ENCODE measurements around the gene KIAA1328.

Gene KIAA1328

DNA sequence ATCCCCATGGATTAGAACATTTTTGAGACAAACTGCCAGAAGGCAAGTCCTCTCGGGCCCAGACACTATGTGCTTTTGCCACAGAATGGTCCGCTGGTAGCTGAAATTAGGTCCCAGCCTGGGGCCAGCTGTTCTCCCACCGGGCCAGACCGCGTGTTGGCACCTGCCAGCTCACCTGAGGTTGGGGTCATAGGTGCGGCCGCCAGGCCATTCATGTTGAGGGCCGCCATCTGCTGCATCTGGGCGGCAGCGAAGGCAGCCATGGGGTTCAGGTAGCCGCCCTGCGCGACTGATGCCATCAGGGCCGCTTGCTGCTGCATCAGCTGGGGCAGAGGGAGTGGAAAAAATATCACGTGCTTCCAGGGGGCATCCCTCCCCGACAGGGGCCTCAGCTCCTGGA lies 443.9 kb downstream of the KIAA1328 start:
- in situ Hi-C loops (cut with MboI; ENCODE audit: low sequenced_read_pairs) = no loop called here

DNA sequence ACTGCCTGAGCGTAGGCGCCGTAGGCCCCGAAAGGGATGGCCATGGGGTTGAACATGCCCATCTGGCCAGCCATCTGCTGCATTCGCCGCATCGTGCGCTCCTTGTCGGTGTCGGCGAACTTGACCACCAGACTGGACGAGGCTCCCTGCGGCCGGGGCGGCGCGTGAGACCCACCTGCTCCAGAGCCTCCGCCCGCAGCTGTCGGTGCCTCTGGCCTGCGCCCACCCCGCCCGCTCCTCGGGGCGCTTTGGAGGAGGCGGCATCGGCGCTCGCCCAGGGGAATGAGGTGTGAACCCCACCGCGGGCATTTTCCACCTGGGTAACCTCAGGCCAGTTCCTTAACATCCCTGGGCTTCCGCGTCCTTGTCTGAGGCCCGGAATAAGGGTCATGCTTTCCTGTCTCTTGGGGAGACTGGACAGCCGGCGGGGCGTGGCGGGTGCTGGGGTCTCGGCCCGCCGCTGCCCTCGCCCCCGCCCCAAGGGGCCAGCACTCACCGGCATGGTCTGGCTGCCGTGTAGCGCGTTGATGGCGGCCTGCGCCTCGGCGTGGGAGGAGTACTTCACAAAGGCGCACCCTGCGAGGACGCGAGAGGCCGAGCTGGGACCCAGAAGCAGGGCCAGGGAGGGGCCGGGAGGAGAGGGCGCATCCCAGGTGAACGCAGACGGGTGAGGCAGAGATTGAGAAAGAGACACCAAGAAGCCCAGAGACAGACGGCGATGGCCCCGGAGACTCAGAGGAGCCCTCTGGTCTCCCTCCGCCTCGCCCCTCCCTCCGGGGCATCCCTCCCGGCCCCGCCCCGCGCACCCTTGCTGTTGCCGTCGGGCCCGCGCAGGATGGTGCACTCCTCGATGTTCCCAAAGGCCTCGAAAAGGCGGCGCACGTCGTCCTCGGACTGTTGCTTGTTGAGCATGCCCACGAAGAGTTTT lies 445.6 kb downstream of the KIAA1328 start:
- in situ Hi-C loops (cut with MboI; ENCODE audit: low sequenced_read_pairs) = no loop called here

DNA sequence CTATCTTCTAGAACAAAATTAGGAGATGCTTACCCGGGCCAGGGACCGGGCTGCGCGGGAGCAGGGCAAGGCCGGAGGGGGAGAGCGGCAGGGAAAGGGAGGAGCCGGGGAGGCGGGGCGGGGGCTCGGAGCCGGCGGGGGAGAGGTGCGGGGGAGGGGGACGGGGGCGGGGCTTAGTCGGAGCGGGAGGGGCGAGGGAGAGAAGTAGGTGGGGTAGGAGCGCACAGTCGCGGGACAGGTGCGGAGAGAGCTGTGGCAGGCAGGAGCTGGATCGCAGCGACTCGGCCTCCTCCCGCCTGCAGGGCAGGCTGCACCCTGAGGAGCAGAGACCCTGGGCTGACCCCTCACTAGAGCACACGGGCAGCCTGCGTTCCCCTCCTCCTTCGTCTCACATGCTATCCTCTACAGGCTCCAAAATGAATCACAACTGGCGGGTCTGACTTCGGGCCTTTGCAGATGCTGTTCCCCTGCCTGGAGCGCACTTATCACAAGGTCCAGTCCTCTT lies 446.4 kb downstream of the KIAA1328 start:
- in situ Hi-C loops (cut with MboI; ENCODE audit: low sequenced_read_pairs) = no loop called here

DNA sequence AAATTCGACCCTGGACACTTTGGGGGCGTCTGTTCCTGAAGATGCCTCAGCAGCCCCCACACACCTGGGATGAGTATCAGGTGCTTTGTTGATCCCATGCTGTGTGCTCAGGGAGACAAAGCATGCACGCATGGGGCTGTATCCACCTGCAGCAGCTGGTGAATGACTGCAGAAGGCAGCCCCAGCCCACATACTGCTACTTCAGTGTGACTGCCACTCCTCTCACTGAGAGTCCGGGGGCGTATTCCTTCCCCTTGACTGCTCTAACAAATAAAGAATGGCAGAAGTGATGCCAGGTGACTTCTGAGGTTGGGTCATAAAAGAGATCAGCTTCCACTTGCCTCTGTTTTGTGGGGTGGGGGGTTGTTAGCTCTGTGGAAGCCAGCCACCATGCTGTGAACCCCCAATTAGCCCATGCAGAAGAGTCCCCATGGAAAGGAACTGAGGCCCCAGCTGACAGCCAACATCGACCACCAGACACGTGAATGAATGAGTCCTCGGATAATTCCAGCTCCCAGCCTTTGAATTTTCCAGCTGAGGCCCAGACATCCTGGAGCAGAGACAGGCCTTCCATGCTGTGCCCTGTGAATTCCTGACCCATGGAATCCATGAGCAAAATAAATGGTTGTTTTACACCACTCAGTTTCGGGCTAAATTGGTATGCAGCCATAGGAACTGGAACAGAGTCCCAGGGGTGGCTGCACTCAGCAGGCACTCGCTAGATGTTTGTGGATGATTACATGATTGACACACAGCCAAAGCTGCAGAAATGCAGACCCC lies 447.4 kb downstream of the KIAA1328 start:
- in situ Hi-C loops (cut with MboI; ENCODE audit: low sequenced_read_pairs) = no loop called here

DNA sequence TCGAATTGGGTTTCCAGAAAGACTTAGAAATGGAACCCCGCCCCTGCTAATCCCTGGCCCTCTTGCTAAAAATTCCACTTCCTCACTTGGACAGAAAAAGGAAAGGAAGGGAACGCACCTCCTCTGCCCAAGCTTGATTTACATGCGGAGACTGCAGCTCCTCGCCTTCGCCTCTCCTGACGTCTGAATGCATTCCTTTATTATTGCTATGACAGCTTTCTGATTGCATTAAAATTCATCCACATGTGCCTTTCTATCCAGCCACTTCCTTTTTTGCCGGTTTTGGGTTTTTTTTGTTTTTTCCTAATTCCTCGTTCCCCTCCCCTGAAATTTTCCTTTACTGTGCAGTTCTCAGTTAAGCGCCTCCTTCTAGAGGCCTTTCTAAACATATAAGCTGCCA lies 448.9 kb downstream of the KIAA1328 start:
- in situ Hi-C loops (cut with MboI; ENCODE audit: low sequenced_read_pairs) = no loop called here

All from HL-60/S4 treated with phorbol 12-myristate 13-acetate at 8.2 ng/mL for 4 days and 3 days (cell line).